22Rv1 (cell line): ENCODE measurements around the gene HSP90B1.

Source experiments
- CTCF ChIP-seq: fragments of 450-650 bp; IDR thresholded peaks from 2 replicates; pipeline ENCODE4 v1.5.1; 2017; ENCODE audit warnings: mild to moderate bottlenecking
- ZFX ChIP-seq: fragments of 450-650 bp; IDR thresholded peaks from 2 replicates; pipeline ENCODE4 v1.6.1; 2017; ENCODE audit warnings: antibody characterized with exemption, borderline replicate concordance

- no peak for TF ChIP-seq CTCF
- no peak for TF ChIP-seq ZFX
Measured at GRCh38 chr12:103912069-103912468, 18.1 kb upstream of the HSP90B1 start.
